Brain microvascular endothelial cell (primary cell): ENCODE measurements around the gene RASGRF1.

Experiments
- DNase-seq: peaks from one replicate; pipeline ENCODE4 v3.0.0-alpha.2; 2020
- H3K27ac ChIP-seq: fragments of 250-450 bp; sonication (Bioruptor Pico); 2 replicates; pipeline ENCODE4 v1.5.1; 2020; ENCODE audit warnings: mild to moderate bottlenecking, moderate library complexity
- H3K27me3 ChIP-seq: fragments of 250-450 bp; sonication (Bioruptor Pico); replicated peaks from 2 replicates; pipeline ENCODE4 v1.5.1; 2020; ENCODE audit warnings: mild to moderate bottlenecking
- H3K36me3 ChIP-seq: fragments of 250-450 bp; sonication (Bioruptor Pico); replicated peaks from 2 replicates; pipeline ENCODE4 v1.5.1; 2020; ENCODE audit warnings: mild to moderate bottlenecking
- H3K4me3 ChIP-seq: 2 replicates; pipeline ENCODE4 v1.5.1; 2011; ENCODE audit warnings: low read depth, mild to moderate bottlenecking, control low read depth, low read length, moderate library complexity
- CTCF ChIP-seq: IDR thresholded peaks from 2 replicates; pipeline ENCODE4 v1.5.1; 2011; ENCODE audit warnings: low read depth, mild to moderate bottlenecking, moderate library complexity, low read length, control low read depth, inconsistent platforms; ENCODE audit errors: missing control alignments
- in situ Hi-C: cut with HindIII; loops from 2 replicates; pipeline ENCODE4 v1.10.0; 2017; ENCODE audit warnings: low sequenced_read_pairs, low pct_ligation_motif_present

Gene RASGRF1

GRCh38 chr15:79017953-79018352 lies 72.6 kb downstream of the RASGRF1 start:
- DNase-seq = no peak
- Histone ChIP-seq H3K27ac (no peak overlapping the region), H3K36me3 (no peaks in the 10 kb centered on the region), H3K27me3 (no peaks in the 10 kb centered on the region), H3K4me3 (no peak overlapping the region)
- no peak for TF ChIP-seq CTCF
- in situ Hi-C loops = no loop called here

DNA sequence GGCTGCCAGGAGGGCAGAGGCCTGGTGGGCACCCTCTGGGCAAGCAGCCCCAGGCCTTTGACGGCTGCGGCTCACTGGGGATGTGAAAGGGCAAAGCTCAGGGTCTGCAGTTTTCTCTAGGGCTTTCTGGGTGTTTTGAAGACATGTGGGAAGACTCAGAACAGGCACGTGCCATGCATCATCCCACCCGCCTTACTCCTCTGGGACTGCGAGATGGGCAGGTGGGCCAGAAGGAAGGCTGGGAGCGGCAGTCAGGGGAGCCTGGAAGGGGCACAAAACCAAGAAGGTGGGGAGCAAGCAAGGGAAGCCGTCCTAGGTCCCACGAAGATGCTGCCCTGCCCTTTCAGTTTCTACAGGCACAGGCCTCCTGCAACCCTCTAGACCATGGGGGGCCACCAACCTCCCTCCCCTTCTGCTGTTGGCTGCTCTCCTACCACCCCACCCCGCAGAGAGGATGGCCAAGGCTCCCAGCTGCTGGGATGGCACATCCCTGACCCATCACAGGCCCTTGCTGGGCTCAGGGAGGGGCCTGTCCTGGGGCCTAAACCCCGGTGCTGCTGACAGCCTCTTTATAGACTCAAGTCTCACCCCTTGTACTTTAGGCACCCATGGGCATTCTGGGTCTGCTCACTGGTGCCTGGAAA lies 73.9 kb downstream of the RASGRF1 start:
- Histone ChIP-seq H3K36me3 (no peaks in the 10 kb centered on the region), H3K4me3 (no peak overlapping the region), H3K27me3 (no peaks in the 10 kb centered on the region), H3K27ac (no peak overlapping the region)
- in situ Hi-C loops = no loop called here
- no peak for DNase-seq
- TF ChIP-seq CTCF = no peak

- no peaks in the 10 kb centered on the region for H3K36me3 ChIP-seq
- TF ChIP-seq CTCF = no peak
- no peaks in the 10 kb centered on the region for H3K27me3 ChIP-seq
- no peak overlapping the region for H3K27ac ChIP-seq
- in situ Hi-C loops = no loop called here
- H3K4me3 ChIP-seq = no peak overlapping the region
- DNase-seq = no peak
Measured at GRCh38 chr15:79015416-79015815, 75.2 kb downstream of the RASGRF1 start.

GRCh38 chr15:79010278-79010677 lies 80.3 kb downstream of the RASGRF1 start:
- no peak overlapping the region for H3K27ac ChIP-seq
- TF ChIP-seq CTCF = no peak
- H3K4me3 ChIP-seq = no peak overlapping the region
- no peak for DNase-seq
- H3K27me3 ChIP-seq = no peaks in the 10 kb centered on the region
- in situ Hi-C loops = no loop called here
- H3K36me3 ChIP-seq = no peaks in the 10 kb centered on the region

DNA sequence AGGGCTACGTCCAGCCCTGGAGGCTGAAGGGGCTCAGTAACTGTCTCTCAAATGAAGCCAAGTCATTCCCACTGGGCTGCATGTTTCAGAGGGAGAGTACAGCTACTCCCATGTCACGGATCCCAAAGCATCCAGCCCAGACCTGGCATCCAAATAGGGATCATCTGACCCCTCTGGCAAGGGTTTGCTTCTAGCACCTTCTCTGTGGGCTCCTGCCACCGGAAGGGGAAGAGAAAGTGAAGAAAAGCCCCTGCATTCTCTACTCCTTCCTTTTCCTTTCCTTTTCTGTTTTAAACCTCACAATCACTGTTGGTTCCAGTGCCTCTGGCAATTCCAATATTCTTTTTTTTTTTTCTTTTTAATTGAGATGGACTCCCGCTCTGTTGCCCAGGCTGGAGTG lies 81.2 kb downstream of the RASGRF1 start:
- no peak for DNase-seq
- Histone ChIP-seq H3K27me3 (no peaks in the 10 kb centered on the region), H3K4me3 (no peak overlapping the region), H3K36me3 (no peaks in the 10 kb centered on the region), H3K27ac (no peak overlapping the region)
- TF ChIP-seq CTCF = no peak
- in situ Hi-C loops = no loop called here

DNA sequence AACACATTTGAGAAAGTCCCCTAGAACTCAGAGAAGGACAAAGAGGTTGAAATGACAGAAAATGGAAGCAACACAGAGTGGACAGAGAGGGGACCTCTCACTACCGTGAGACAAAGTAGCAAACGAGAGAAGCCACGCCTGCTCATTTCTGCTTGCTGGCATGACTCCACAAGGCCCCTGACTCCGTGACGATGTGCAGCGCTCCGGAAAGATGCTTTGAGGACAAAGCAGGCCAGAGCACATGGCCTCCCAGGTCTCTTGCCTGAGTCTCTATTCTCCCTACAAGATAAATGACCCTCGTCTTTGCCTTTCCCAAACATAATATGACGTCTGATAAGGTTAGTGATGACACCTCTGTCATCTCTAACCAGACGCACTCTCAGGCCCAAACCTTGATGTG lies 81.9 kb downstream of the RASGRF1 start:
- H3K36me3 ChIP-seq = no peaks in the 10 kb centered on the region
- in situ Hi-C loops = no loop called here
- H3K27ac ChIP-seq = no peak overlapping the region
- TF ChIP-seq CTCF = no peak
- DNase-seq = no peak
- no peak overlapping the region for H3K4me3 ChIP-seq
- no peaks in the 10 kb centered on the region for H3K27me3 ChIP-seq
